DMS53 treated with DMSO at 0.1 percent for 48 hours (cell line): ENCODE measurements around the gene RBM15.

Experiments used
- DNase-seq: peaks from one replicate; lab custom pipeline; 2025; ENCODE audit not compliant: unreplicated experiment; lab: John Stamatoyannopoulos, UW

Gene RBM15, protein sequence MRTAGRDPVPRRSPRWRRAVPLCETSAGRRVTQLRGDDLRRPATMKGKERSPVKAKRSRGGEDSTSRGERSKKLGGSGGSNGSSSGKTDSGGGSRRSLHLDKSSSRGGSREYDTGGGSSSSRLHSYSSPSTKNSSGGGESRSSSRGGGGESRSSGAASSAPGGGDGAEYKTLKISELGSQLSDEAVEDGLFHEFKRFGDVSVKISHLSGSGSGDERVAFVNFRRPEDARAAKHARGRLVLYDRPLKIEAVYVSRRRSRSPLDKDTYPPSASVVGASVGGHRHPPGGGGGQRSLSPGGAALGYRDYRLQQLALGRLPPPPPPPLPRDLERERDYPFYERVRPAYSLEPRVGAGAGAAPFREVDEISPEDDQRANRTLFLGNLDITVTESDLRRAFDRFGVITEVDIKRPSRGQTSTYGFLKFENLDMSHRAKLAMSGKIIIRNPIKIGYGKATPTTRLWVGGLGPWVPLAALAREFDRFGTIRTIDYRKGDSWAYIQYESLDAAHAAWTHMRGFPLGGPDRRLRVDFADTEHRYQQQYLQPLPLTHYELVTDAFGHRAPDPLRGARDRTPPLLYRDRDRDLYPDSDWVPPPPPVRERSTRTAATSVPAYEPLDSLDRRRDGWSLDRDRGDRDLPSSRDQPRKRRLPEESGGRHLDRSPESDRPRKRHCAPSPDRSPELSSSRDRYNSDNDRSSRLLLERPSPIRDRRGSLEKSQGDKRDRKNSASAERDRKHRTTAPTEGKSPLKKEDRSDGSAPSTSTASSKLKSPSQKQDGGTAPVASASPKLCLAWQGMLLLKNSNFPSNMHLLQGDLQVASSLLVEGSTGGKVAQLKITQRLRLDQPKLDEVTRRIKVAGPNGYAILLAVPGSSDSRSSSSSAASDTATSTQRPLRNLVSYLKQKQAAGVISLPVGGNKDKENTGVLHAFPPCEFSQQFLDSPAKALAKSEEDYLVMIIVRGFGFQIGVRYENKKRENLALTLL

DNA sequence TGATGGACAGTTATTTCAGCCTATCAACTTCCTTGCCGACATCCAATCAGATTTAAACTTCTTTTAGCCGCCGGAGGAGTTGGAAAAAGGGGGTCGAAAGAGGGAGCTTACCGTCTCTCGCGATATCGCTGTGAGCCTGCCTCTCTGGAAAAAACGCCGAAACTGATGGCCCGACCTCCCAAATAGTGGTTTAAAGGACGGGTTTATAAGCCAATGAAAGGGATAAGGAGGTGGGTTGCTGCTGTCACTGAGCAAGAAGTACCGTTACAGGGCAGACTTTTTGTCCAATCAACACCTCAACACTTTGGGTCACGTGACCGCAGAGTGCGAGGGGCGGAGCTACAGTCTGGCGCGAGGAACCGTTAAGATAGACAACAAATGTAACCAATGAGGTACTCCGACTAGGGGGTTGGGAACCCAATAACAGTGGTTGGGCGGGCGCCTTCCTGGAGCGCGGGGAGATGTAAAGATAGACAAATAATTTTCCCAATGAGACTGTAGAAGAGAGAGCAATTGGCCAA, at the start of gene RBM15:
Gene RBM15, plus strand, starts transcription at position 492 of the 521 bp plus-strand sequence. Its CDS starts 29 bp downstream, at position 521.
- DNase-seq: peak; percentile 100

DNA sequence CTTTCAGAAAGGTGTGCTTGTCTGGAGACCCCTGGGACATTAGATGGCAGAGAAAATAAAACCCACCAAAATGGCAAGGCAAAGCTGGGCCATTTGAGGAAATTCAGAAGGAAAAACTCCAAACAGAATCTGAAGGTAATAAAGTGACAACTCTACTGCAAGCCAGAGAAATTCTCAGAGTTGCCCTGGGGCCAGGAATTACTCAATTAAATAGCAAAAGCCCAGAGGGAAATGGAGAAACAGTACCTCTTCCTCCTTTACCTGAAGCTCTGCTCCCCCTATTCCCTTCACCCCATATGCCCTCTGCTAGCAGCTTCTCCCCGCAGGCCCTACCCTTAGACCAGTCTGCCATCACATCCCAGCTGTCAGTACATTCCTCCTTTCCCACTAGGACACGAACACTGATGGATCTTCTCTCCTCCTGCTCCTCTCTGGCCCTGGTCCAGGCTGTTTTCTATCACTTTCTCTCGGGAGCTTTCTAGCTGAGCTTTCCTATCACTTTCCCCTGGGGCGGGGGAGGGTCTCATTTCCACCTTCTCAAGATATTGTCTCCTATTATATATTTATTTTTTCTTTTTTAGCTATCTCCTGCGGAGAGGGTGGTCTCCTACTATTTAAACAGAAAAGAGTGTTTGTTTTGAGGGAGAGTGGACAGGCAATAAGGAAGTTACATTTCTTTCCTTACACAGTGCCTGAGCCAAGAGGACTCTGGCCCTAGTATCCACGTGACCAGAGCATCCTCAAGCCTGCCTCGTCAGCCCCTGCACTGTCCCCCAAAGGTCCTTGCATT, 47.7 kb upstream of the RBM15 start:
- DNase-seq: peak; percentile 29

DNA sequence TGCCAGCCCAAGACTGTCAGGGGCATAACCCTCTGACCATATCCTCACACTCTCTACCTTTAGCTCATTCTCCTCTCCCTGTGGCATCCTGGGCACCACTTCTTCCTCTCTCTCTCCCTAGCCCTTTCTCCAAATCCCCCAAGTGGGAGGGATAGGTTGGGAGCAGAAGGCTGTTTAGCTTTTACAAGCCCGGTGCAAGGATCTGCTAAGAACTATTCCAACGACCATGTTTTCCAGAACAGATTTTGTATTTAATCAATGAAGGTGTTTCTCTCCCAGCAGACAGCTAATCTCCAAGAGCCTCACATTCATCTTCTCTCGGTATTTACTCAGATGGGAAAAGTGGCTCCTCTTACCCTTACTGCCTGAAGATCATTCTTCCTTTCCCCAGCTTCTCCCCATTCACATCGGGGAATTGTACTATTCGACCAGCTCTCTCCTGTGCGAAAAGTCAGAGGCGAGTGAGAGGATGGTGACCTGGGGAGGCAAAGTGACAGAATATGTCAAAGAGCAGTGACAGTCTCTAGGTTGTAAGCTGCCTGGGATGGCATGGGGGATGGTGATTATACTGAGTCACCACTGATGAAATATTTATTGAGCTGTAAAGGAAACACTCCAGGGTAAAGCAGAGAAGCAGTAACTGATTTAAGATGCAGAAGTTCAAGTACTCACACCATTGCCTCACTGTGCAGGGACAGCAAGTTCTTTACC, 47.0 kb upstream of the RBM15 start:
- peak; percentile 71 for DNase-seq

DNA sequence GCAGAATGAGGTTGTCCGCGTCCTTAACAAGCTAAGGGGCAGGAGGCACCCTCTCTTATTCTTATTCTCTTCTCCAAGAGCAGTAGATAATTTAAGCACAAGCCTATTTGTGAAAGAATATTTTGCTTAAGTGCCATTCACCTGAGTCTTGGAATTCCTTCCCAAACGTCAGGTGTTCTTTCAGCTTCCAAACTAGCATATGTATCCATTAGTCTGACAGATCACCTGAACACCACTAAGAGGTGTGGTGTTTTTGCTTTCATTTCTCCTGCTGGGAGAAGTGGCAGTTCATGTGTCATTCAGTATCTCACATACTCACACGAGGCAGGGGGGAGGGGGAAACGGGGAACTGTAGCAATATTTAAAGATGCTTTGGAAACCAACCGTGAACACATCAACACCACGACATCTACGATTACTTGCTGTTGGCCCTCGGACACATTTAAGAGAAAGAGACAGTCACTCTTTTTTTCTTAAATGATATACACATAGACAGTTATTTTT, 45.5 kb upstream of the RBM15 start:
- no peak for DNase-seq

DNA sequence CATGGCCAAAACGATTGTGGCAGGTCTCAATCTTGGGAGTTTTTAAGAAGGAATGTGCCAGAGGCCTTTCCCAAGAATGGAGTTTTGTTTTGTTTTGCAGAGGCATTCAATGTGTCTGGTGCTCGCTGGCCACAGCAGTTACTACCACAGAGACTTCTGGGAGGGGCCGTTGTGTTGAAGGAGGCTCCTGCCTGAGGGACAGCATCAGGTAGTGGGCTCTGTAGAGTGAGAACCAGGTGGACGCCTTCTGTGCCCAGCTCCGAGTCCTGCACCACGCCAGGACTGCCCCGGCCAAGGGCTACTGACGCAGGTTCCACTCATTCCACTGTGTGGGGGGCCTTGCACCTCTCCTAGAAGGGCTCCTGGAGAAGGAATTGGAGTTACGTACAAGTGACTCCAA, 44.9 kb upstream of the RBM15 start:
- no peak for DNase-seq

DNA sequence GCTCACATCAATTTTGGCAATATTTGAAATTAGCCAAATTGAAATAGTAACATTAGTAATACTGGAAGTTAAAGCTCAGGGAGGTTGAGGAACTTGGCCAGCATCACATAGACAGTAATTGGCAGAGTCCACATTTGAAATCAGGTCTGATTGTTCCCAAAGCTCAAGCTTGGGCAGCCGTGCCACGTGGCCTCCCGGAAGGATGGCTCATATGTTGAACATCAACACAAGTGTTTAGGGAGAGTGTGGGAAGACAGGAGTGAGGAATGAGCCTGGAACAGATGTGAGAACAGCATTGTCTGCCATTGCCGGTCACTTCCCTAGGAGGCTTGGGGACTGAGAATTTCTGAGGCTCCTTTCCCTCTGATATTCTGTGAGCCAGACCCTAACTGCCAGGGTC, 40.2 kb upstream of the RBM15 start:
- no peak for DNase-seq

DNA sequence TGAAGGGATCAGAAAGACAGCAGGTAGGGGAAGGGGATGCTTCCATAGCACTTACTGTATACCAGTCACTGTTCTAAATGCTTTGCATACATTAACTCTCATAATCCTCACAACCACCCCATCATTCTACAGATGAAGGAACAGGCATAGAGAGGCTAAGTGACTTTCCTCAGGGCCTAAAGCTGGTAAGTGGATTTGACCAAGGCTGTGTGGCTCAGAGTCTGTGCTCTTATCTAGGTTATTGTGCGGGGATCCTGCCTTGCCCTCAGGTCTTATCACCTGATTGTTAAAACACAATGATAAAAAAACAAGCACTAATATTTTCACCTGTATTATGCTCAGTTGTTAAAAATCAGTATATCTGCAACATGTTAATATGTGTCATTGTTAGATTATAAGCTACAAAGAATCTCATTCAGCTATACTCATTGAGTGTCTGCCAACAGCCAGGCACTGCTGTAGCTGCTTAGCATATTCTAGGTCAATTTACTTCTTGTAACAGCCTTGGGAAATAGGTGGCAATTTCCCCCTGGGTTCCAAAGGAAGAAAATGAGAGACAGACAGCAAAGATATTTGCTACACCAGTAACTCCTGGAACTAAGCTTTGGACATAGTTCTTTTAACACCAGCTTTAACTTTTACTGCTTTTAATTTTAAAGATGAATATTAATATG, 38.6 kb upstream of the RBM15 start:
- DNase-seq: no peak

DNA sequence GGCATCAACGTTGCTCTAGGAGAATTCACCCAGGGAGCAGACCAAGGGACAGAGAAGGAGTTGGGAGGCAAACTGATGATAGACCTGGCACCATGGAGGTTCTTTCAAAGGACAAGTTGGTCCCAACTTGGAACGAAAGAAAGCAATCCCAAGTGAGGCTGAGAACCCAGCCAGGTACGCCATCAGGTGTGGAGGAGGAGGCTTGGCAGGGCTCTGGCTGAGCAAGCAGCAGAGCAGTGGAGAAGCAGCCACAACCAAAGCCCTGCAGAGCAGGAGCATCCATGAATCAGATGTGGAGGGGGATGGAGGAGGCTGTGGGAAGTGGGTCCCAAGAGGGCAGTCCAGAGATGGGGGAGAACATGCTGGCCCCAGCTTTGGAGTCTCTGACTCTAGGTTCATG, 36.3 kb upstream of the RBM15 start:
- DNase-seq: no peak

DNA sequence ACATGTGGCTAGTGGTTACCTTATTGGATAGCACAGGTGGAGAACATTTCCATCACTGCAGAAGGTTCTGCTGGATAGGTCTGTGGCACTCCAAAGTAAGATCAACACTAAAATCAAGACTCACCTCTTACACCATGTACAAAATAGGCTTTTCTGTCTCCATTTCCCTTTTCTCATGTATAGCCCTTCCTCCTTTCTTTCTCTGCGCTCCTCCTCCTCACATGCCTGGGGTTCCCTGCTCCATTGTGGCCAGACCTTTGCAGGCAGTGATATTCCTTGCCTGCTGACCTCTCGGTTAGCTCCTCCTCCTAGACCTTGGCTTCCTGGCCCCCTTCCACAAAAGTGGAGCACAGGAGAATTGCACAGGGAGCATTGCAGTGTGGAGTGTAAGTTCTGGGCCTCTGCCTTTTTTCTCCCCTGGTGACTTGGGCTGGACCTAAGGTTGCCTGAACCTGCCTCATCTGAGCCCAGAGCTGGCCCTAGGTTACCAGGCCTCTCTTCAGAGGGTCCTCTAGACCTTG, 33.2 kb upstream of the RBM15 start:
- DNase-seq: no peak

DNA sequence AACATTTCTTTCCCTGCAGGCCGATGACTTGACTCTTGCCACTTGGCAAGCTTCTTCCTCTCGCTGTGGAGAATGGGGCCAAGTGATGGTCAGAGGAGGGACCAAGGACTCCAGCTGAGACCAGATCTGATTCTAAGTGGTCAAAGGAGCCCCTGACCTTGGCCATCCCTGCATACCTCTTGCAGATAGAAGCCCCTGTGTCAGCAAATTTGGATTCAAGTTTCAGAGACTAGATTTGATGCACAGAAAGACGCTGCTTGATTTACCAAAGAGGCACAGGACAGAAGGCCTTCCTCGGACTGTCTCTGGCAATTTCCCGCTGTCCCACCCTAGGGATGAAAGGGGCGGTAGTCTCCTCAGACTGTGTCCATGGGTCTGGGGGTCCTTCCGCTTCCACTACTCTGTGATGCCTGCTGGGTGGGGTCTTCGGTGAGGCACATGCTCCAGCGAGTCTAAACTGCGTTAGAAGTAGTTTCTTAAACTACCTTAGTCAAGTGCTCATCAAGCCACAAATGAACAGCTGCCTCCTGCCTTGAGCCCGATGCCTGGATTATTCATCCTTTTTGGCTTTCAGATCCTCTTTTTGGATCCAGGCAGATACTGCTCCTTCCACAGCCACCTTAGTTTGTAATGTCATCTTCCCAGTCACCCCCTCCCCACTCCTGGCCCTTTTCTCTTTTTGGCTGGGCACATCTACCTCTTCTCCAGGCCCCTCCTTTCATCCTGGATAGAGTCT, 31.8 kb upstream of the RBM15 start:
- DNase-seq: no peak

DNA sequence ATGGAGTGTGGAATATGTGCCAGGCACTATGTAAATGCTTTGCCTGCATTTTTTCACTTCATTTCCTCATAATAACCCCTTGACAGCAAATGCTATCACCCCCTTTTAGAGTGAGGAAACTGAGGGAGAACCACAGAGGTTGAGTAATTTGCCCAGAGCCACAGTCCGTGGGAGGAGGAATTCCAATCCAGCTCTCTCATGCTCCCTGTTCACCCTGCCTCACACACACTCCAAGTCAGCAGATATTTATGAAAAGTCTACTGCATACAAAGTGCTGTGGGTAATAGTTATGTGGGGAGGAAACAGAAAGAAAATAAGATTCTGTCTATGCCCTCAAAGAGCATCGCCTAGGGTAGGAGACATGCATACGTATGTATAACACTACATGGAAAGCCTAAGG, 30.9 kb upstream of the RBM15 start:
- DNase-seq: no peak

DNA sequence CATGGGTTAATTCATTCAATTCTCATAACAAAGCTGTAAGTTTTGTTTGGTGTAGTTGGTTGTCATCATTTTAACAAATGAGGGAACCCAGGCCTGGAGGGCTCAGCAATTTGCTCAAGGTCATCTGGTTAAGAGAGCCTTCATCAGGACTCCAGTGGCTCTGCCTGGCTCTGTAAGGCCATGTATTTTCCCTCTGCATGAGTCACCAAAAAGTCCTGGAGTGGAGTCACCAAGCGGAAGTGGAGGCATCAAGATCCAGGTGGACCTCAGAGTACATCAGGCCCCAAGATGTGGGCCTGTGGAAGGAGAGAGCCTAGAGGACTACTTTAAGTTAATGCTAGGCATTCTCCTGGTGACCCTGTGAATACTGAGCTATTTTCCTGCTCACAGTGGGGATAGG, 30.0 kb upstream of the RBM15 start:
- no peak for DNase-seq

DNA sequence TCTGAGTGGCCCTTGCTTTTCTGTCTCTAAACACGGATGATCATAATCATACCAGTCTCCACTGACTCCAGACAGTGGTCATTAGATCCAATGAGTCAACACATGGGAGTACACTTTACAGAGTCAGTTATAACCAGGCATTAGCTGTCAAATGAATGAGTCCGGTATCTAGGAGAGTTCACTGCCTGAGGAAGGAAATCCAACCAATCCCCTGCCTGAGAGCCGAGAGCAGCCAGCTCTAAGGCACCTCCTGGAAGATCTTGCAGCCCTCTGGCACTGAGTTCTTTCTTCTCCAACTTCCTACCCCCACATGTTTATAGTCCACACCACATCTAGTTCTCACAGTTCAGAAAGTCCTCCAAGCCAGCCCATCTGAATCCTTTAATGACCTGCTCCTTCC, 29.4 kb upstream of the RBM15 start:
- DNase-seq: no peak

DNA sequence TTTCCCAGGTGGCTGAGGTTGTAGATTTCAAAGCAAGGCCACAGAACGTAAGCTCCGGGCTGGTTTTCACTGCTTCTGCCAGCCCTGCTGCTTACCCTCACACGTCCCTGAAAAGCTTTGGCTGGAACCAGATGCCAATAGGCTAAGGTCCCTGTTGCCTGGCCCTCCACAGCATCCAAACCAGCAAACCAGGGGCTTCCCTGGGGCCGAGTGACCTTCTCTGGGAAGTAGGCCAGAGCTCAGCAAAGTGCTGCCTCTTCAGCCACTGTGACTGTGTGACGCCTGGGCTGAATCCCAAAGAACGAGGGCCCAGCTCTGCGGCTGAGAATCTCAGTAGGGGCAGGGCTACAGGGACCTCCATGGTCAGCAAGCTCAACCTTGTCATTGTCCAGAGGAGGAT, 28.9 kb upstream of the RBM15 start:
- no peak for DNase-seq

DNA sequence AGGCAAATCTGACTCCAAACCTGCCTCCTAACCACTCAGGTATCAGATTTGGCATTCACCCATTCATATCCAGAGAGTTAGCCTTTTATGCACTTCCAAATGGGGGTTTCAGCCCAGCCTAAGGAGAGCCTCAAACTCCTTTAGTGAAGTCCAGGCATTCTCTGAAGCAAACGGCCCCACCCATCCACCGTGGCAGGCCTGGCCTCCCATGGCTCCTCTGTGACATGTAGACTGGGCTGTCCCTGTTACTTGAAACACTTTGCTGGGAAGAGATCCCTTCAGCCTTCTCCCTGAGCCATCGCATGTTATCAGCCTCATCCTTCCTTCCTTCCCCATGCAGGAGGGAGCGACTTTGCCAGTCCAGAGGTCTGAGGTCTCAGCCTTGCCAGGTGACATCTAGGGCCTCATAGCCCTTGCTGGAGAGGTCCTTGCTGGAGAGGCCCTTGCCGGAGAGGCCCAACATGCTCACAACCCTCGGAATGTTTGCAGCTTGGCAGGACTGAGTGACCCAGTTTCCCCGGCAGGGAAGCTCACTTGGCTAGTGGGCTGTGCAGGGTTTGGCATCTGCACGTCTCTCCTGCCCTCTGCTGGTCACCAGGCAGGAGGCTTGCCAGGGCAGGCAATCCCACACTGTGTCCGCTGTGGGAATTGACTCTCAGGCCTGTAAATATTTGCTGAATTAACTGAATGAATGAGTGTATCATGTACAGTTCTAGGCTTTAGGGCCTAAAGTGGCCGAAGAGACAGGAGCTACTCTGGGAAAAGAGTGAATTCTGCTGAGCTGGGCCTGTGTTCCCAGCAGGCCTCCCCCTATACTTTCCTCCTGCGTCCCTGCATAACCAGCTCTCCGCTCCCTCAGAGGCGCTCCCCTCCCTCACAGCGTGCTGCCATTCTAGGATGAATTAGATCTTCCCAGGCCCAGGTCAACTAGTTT, 26.7 kb upstream of the RBM15 start:
- DNase-seq: peak; percentile 67

DNA sequence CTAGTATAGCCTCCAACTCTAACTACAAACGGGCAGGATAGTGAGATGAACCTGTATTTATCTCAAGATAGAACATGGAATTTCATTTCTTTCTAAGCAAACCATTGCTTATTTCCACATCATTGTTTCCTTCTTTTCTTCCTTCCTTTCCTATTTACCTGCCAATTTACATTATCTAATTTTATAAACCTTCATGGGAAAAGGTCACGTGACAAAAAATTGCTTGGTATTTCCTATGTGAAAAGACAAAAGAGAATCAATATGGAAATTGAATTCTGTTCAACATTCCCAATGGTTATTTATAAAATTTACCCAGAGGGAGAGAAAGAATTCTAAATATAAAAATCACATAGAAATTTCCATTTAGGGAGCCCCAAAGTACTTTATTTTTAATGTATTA, 22.4 kb upstream of the RBM15 start:
- no peak for DNase-seq

DNA sequence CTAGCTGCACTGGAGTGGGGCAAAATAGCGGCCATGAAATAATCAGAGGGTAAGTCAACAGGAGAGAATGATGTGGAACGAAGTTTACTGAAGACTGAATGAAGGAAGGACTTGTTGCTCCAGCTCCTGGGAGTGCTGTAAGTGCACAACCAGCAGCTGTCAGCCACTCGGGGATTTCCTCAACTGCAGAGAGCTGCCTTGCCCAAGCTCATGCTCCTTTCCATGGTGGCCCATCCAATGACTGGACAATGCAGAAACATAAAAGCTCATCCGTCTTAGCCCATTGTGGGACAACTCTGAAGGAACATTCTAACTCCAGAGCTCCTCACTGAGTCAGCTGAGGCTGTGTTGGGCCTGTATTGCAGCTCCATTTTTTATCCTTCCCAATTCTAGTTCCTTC, 21.1 kb upstream of the RBM15 start:
- DNase-seq: no peak
